Peyer's patch (tissue), 4 donors: ENCODE data around the gene VAV1. TPM values are rescaled to one million over a fixed set of nuclear protein-coding genes. Genes with fewer than 3 reads are reported as not detected.

Source experiments
- DNase-seq, 3 donors: peaks; one replicate each; pipeline ENCODE4 v3.0.0-alpha.2; 2017 to 2019
- H3K27ac ChIP-seq, 4 donors: fragments of 200-600 bp; sonication (generic); one replicate each; pipeline ENCODE4 v1.5.1; 2016 to 2019
- H3K27me3 ChIP-seq, 2 donors: fragments of 200-600 bp; sonication (generic); one replicate each; pipeline ENCODE4 v1.5.1; 2019
- H3K36me3 ChIP-seq, 3 donors: fragments of 200-600 bp; sonication (generic); one replicate each; pipeline ENCODE4 v1.5.1; 2016 to 2019
- H3K4me1 ChIP-seq, 4 donors: fragments of 200-600 bp; sonication (generic); one replicate each; pipeline ENCODE4 v1.5.1; 2016 to 2019
- H3K4me3 ChIP-seq, 4 donors: fragments of 200-600 bp; sonication (generic); 1 replicate in 3 of 4; 2 replicates in 1 of 4; pipeline ENCODE4 v1.5.1; 2016 to 2019; ENCODE audit warnings: mild to moderate bottlenecking in 1 of 4
- H3K9me3 ChIP-seq, 4 donors: fragments of 200-600 bp; sonication (generic); one replicate each; pipeline ENCODE4 v1.5.1; 2016 to 2019; ENCODE audit warnings: mild to moderate bottlenecking in 1 of 4
- CTCF ChIP-seq, 6 experiments: fragments of 450-650 bp in 4 of 6; fragments of 200-600 bp in 2 of 6; sonication (generic) in 1 of 6; IDR thresholded peaks; one replicate each; pipeline ENCODE4 v1.5.1; 2017 to 2019; ENCODE audit warnings: antibody characterized with exemption in 6 of 6, mild to moderate bottlenecking in 3 of 6, moderate library complexity in 1 of 6
- POLR2A ChIP-seq, 2 donors: fragments of 450-650 bp; IDR thresholded peaks; one replicate each; pipeline ENCODE4 v1.5.1; 2017; ENCODE audit warnings: antibody characterized with exemption in 2 of 2, mild to moderate bottlenecking in 2 of 2, moderate library complexity in 2 of 2
- total RNA-seq, 4 donors: library from RNA; depleted of rRNA; stranded (reverse); fragments of >200 nt; gene quantifications; one replicate each; pipeline ENCODE4 v1.1.0, GENCODE V29; 2016

VAV1 gene
- total RNA-seq, 4 donors from 2014 or later = 7.0 to 57.8 (median 7.7) TPM

GRCh38 chr19:6728346-6728745 lies 44.2 kb upstream of the VAV1 start:
- Histone ChIP-seq H3K4me1 (peaks cover 0 to 25% (median 10%) of the 10 kb centered on the region in 4 donors), H3K27ac (peak overlapping the region in 2 of 4 donors; percentile 14 to 63), H3K4me3 (no peak overlapping the region), H3K9me3 (no peaks in the 10 kb centered on the region), H3K27me3 (no peaks in the 10 kb centered on the region), H3K36me3 (peaks cover 0 to 24% (median 0%) of the 10 kb centered on the region in 3 donors)
- peak in 1 of 3 donors; percentile 42 for DNase-seq
- TF ChIP-seq CTCF (IDR thresholded peaks at IDR 0.05) (no peak), POLR2A (IDR thresholded peaks at IDR 0.05) (no peak)

DNA sequence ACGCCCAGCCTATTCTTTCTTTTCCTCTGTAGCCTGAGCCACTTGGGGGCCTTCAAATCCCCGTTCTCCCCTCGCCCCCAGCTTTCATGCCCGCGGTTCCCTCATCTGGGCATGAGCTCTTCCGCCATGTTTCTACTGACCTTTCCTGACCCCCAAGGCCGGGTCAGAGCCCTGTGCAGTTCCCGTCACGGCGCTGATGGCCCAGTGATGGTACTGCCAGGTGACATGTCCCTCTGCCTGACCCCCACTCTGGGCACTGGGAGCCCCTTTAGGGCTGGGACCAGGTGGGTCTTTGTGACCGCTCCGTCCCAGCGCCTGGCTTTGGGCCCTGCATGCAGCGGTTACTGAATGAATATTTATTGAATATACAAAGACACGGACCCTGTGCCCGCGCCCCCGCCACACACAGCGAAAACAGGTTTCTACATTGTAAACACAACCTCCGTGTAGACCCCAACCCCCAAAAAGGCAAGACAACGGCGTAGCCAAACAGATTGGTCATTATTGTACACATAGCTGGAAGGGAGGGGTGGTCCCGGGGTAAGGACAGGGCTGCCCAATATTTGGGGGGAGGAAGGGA lies 42.8 kb upstream of the VAV1 start:
- peaks cover 0 to 24% (median 10%) of the 10 kb centered on the region in 4 donors for H3K4me1 ChIP-seq
- H3K27me3 ChIP-seq = no peaks in the 10 kb centered on the region
- H3K36me3 ChIP-seq = peaks cover 0 to 33% (median 0%) of the 10 kb centered on the region in 3 donors
- H3K9me3 ChIP-seq = no peaks in the 10 kb centered on the region
- DNase-seq = no peak
- peak overlapping the region; percentile 58 to 74 (median 62) for H3K27ac ChIP-seq
- H3K4me3 ChIP-seq = peak overlapping the region in 3 of 4 donors; percentile 6 to 51 (median 43)
- no peak for TF ChIP-seq CTCF (IDR thresholded peaks at IDR 0.05)
- no peak for TF ChIP-seq POLR2A (IDR thresholded peaks at IDR 0.05)

DNA sequence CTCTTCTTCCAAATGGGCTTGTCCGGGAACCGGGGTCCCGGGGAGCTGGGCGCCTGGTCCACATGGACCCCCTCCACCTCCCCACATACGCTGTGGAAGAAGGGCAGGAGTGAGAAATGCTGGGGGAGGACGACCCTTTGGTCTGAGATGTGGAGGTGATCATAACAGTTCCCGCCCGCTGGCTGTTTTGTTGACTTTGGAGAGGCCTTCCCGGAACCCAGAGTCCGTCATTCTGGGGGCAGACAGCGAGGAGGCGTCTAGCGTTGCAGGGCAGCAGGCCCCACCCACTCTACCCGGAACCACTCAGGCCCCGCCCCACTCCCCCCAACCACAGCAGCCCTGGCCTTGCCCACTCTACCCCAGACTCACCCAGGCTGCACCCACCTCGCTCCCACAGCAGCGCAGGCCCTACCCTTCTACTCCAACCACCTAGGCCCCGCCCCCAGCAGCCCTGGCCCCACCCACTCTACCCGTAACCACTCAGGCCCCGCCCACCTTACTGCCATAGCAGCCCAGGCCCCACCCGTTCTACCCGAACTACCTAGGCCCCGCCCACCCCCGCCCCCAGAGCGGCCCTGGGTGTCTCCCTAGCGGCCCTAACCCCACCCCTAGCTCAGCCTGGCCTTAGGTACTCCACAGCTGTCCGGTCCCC lies 42.2 kb upstream of the VAV1 start:
- Histone ChIP-seq H3K27me3 (no peaks in the 10 kb centered on the region), H3K9me3 (no peaks in the 10 kb centered on the region), H3K27ac (peak overlapping the region; percentile 58 to 74 (median 62)), H3K4me1 (peaks cover 0 to 21% (median 9%) of the 10 kb centered on the region in 4 donors), H3K36me3 (peaks cover 0 to 33% (median 0%) of the 10 kb centered on the region in 3 donors), H3K4me3 (peak overlapping the region in 3 of 4 donors; percentile 6 to 51 (median 43))
- TF ChIP-seq CTCF (IDR thresholded peaks at IDR 0.05) (no peak), POLR2A (IDR thresholded peaks at IDR 0.05) (no peak)
- peak; percentile 74 to 94 (median 92) for DNase-seq

GRCh38 chr19:6730941-6731670 lies 41.4 kb upstream of the VAV1 start:
- Histone ChIP-seq H3K9me3 (no peaks in the 10 kb centered on the region), H3K4me3 (peak overlapping the region in 1 of 4 donors; percentile 43), H3K4me1 (peaks cover 0 to 23% (median 13%) of the 10 kb centered on the region in 4 donors), H3K36me3 (peaks cover 0 to 33% (median 0%) of the 10 kb centered on the region in 3 donors), H3K27ac (peak overlapping the region; percentile 46 to 74 (median 60)), H3K27me3 (no peaks in the 10 kb centered on the region)
- TF ChIP-seq POLR2A (IDR thresholded peaks at IDR 0.05) = no peak
- TF ChIP-seq CTCF (IDR thresholded peaks at IDR 0.05) = no peak
- DNase-seq = no peak

GRCh38 chr19:6731822-6732221 lies 40.7 kb upstream of the VAV1 start:
- no peak for TF ChIP-seq POLR2A (IDR thresholded peaks at IDR 0.05)
- DNase-seq = no peak

More at GRCh38 chr19:6731822-6732221, 40.7 kb upstream of the VAV1 start:
- H3K4me1 ChIP-seq = peaks cover 0 to 21% (median 13%) of the 10 kb centered on the region in 4 donors
- no peaks in the 10 kb centered on the region for H3K9me3 ChIP-seq
- H3K27ac ChIP-seq = no peak overlapping the region
- no peaks in the 10 kb centered on the region for H3K27me3 ChIP-seq
- peaks cover 0 to 33% (median 0%) of the 10 kb centered on the region in 3 donors for H3K36me3 ChIP-seq
- H3K4me3 ChIP-seq = no peak overlapping the region
